HG03558 (cell line): ENCODE results near the gene RPSA.
"Not testable (repeated sequence)": the region's sequence is repeated elsewhere in the genome, so short reads cannot be mapped to it uniquely, and the experiment has no call there.

Experiments
- ATAC-seq: cut with Tn5 transposase; IDR thresholded peaks from one replicate; pipeline ENCODE4 v1.9.1; 2021; ENCODE audit warnings: moderate number of reproducible peaks; ENCODE audit not compliant: unreplicated experiment; ENCODE audit errors: extremely low read depth

RPSA gene

GRCh38 chr3:39418556-39419225 lies 12.2 kb downstream of the RPSA start:
- not testable (repeated sequence) for ATAC-seq

GRCh38 chr3:39419742-39420315 lies 13.3 kb downstream of the RPSA start:
- no peak for ATAC-seq

GRCh38 chr3:39420543-39420942 lies 14.0 kb downstream of the RPSA start:
- no peak for ATAC-seq

GRCh38 chr3:39423436-39423970 lies 17.0 kb downstream of the RPSA start:
- ATAC-seq: no peak

GRCh38 chr3:39426312-39426711 lies 19.8 kb downstream of the RPSA start:
- no peak for ATAC-seq

- ATAC-seq: no peak
These were observed 21.0 kb downstream of the RPSA start for GRCh38 chr3:39427506-39427905.

GRCh38 chr3:39428745-39429201 lies 22.3 kb downstream of the RPSA start:
- no peak for ATAC-seq

GRCh38 chr3:39429466-39429865 lies 22.9 kb downstream of the RPSA start:
- ATAC-seq: no peak

- no peak for ATAC-seq
These were observed 25.8 kb downstream of the RPSA start for GRCh38 chr3:39432342-39432741.

- ATAC-seq: no peak
These were observed 27.1 kb downstream of the RPSA start for GRCh38 chr3:39433642-39434041.

- no peak for ATAC-seq
These were observed 28.1 kb downstream of the RPSA start for GRCh38 chr3:39434574-39434973.

- no peak for ATAC-seq
These were observed 28.7 kb downstream of the RPSA start for GRCh38 chr3:39435006-39435748.

GRCh38 chr3:39438880-39439279 lies 32.4 kb downstream of the RPSA start:
- ATAC-seq: no peak

GRCh38 chr3:39440316-39440715 lies 33.8 kb downstream of the RPSA start:
- ATAC-seq: no peak

GRCh38 chr3:39443530-39443929 lies 37.0 kb downstream of the RPSA start:
- ATAC-seq: no peak

GRCh38 chr3:39445927-39446326 lies 39.4 kb downstream of the RPSA start:
- ATAC-seq: no peak

GRCh38 chr3:39446444-39446843 lies 39.9 kb downstream of the RPSA start:
- no peak for ATAC-seq

- peak; percentile 78 for ATAC-seq
These were observed 41.3 kb downstream of the RPSA start for GRCh38 chr3:39447637-39448483.

- no peak for ATAC-seq
These were observed 42.1 kb downstream of the RPSA start for GRCh38 chr3:39448506-39449233.

- no peak for ATAC-seq
These were observed 43.3 kb downstream of the RPSA start for GRCh38 chr3:39449796-39450195.
